IMR-90 (cell line): ENCODE data around the gene DOCK7.

ENCODE experiments used
- CTCF ChIP-seq: conservative IDR thresholded peaks from 2 replicates; pipeline ENCODE4 v1.5.1; 2012; ENCODE audit warnings: mild to moderate bottlenecking, low read depth, low read length, improper control_type of control experiment
- MAFK ChIP-seq: IDR thresholded peaks from 2 replicates; pipeline ENCODE4 v1.6.1; 2012; ENCODE audit warnings: low read depth, low read length, improper control_type of control experiment
- POLR2A ChIP-seq: IDR thresholded peaks from 2 replicates; pipeline ENCODE4 v1.6.1; 2012; ENCODE audit warnings: mild to moderate bottlenecking, low read depth, low read length
- RCOR1 ChIP-seq: IDR thresholded peaks from 2 replicates; pipeline ENCODE4 v1.6.1; 2012; ENCODE audit warnings: mild to moderate bottlenecking, low read length, improper control_type of control experiment; ENCODE audit not compliant: insufficient replicate concordance
- TF ChIP-seq, protein P1 (sequence below): fragments of 150-350 bp; IDR thresholded peaks from 2 replicates; pipeline ENCODE4 v1.6.1; 2017; ENCODE audit warnings: mild to moderate bottlenecking, antibody characterized with exemption, low read length, low read depth

- TF ChIP-seq POLR2A (no peak), MAFK (no peak), RCOR1 (no peak), CTCF (no peak)
- TF ChIP-seq, protein P1, sequence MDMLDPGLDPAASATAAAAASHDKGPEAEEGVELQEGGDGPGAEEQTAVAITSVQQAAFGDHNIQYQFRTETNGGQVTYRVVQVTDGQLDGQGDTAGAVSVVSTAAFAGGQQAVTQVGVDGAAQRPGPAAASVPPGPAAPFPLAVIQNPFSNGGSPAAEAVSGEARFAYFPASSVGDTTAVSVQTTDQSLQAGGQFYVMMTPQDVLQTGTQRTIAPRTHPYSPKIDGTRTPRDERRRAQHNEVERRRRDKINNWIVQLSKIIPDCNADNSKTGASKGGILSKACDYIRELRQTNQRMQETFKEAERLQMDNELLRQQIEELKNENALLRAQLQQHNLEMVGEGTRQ = no peak
Observed at GRCh38 chr1:62613325-62613727, 74.9 kb downstream of the DOCK7 start.
